ENCODE data around the gene BCAR3. TPM values are rescaled to one million over a fixed set of nuclear protein-coding genes. Genes with fewer than 3 reads are reported as not detected.
A peak's percentile ranks its signal among the peaks of the same experiment; 100 is the strongest.

The BCAR3 gene
- total RNA-seq, 6 donors from 2014 or later: 26.3 to 48.8 (median 31.9) TPM

DNA sequence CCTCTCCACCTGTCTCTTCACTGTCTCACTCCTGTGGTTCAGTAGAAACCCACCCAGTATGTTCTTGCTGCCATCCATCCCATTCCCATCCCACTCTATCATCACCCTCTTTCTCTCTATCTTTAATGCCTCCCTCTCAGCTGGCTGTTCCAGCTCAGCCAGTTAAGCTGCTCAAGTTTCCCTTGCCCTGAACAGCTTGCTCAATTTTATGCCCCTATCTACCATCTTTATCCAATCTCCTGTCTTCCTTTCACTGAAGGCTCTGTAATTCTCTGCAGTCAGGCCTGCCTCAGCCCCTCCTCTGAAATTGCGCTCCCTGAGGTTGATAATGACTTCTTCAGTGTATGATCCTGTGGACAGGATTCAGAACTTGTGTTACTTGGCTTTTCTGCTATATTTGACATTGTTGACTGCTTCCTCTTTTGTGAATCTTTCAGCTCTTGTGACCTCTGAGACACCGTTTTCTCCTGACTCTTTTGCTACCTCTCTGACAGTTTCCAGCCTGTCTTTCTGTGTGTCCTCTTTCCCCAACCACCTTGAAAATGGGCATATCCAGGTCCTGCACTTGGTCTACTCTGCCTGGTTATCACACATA, 13.9 kb upstream of the BCAR3 start:
- peaks cover 4 to 25% (median 11%) of the 10 kb centered on the region in 4 donors for H3K4me1 ChIP-seq
- H3K27me3 ChIP-seq: no peaks in the 10 kb centered on the region
- no peak for TF ChIP-seq EP300 (IDR thresholded peaks at IDR 0.05)
- TF ChIP-seq, protein P1, sequence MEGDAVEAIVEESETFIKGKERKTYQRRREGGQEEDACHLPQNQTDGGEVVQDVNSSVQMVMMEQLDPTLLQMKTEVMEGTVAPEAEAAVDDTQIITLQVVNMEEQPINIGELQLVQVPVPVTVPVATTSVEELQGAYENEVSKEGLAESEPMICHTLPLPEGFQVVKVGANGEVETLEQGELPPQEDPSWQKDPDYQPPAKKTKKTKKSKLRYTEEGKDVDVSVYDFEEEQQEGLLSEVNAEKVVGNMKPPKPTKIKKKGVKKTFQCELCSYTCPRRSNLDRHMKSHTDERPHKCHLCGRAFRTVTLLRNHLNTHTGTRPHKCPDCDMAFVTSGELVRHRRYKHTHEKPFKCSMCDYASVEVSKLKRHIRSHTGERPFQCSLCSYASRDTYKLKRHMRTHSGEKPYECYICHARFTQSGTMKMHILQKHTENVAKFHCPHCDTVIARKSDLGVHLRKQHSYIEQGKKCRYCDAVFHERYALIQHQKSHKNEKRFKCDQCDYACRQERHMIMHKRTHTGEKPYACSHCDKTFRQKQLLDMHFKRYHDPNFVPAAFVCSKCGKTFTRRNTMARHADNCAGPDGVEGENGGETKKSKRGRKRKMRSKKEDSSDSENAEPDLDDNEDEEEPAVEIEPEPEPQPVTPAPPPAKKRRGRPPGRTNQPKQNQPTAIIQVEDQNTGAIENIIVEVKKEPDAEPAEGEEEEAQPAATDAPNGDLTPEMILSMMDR (IDR thresholded peaks at IDR 0.05): no peak
- TF ChIP-seq POLR2AphosphoS5 (IDR thresholded peaks at IDR 0.05): no peak
- no peak for TF ChIP-seq POLR2A (IDR thresholded peaks at IDR 0.05)
- ATAC-seq (ENCODE audit: low FRiP score in 2 of 2) (no peak), DNase-seq (no peak)
- H3K4me3 ChIP-seq: no peak overlapping the region
- 72 to 77% methylated on average over 2 of the region's 2 CpGs for WGBS, 2 donors
- no peaks in the 10 kb centered on the region for H3K36me3 ChIP-seq
- no peak overlapping the region for H3K27ac ChIP-seq
- H3K9me3 ChIP-seq: no peaks in the 10 kb centered on the region

DNA sequence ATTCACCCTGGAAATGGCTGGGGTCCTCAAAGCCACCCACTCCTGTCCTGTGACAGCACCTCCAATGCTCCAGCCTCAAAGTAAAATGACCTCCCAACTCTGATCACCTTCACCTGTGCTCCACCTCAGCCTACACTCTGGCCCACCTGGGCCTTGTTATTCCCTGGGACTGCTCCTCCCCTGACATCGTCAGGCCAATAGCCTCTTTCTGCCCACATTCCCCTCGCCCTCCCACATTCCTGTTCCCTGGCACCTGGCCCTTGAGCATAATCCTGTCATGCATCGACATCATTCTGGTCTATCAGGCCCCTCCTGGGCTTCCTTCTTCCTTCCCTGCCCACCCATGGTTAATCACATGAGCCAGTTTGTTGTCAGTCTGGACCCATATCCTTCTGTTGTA, 13.2 kb upstream of the BCAR3 start:
- Histone ChIP-seq H3K36me3 (no peaks in the 10 kb centered on the region), H3K9me3 (no peaks in the 10 kb centered on the region), H3K4me1 (peaks cover 4 to 25% (median 11%) of the 10 kb centered on the region in 4 donors), H3K27me3 (no peaks in the 10 kb centered on the region), H3K27ac (no peak overlapping the region), H3K4me3 (no peak overlapping the region)
- ATAC-seq (ENCODE audit: low FRiP score in 2 of 2) (no peak), DNase-seq (no peak)
- 71 to 80% methylated on average over 3 of the region's 3 CpGs for WGBS, 2 donors
- TF ChIP-seq, protein P1 (IDR thresholded peaks at IDR 0.05): no peak
- TF ChIP-seq POLR2A (IDR thresholded peaks at IDR 0.05) (no peak), POLR2AphosphoS5 (IDR thresholded peaks at IDR 0.05) (no peak)

DNA sequence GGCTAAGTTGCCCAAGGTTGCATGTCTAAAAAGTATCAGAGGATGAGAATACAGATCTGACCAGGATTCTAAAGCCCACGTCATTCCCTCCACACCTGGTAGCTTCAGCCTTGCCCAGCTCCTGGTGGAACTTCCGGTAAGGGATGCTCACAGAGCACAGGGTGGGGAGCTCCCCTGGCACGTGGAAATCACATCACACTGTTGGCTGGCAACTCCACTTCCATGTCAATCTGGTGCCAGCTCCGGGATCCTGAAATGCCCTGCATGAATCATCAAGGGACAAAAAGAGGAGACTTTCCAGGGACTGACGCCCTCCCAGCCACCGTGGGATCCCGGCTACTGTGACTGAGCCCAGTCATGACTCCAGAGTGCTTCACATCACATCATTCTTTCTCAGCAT, 12.4 kb upstream of the BCAR3 start:
- H3K4me1 ChIP-seq: peaks cover 4 to 25% (median 11%) of the 10 kb centered on the region in 4 donors
- H3K9me3 ChIP-seq: no peaks in the 10 kb centered on the region
- TF ChIP-seq POLR2AphosphoS5 (IDR thresholded peaks at IDR 0.05) (no peak), POLR2A (IDR thresholded peaks at IDR 0.05) (no peak), EP300 (IDR thresholded peaks at IDR 0.05) (no peak)
- TF ChIP-seq, protein P1 (IDR thresholded peaks at IDR 0.05): no peak
- H3K4me3 ChIP-seq: no peak overlapping the region
- WGBS, 2 donors: 71 to 86% methylated on average over 7 of the region's 7 CpGs
- DNase-seq (no peak), ATAC-seq (ENCODE audit: low FRiP score in 2 of 2) (no peak)
- H3K36me3 ChIP-seq: no peaks in the 10 kb centered on the region
- no peaks in the 10 kb centered on the region for H3K27me3 ChIP-seq
- no peak overlapping the region for H3K27ac ChIP-seq

DNA sequence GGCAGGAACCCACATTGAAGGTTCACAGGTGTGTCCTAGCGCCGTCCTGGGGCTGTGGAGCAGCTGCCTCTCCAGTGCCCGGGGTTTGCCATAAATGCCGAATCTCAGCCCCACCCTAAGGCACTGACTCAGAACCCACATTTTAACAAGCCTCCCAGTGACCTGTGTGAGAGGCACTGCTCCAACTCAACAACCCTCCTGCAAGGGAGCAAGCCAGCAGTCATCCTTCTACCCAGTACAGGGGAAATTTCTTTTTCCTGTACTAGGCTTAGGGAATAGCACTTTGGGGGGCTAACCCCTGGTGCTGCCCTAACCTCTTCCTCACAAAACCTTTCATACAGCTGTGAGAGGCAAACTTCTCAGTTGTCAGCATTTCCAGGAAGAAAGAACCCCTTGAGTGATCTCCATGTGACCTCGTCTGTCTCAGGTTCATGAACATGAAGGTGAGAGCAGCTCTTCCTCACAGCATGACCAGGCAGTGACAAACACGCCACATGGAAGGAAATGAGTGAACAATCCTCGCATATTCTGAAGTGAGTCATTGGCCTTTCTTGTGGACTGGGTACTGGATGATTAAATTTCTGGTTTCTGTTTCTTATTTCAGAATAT, 11.4 kb upstream of the BCAR3 start:
- 44 to 45% methylated on average over 3 to 7 of the region's 7 CpGs for WGBS, 2 donors
- peak overlapping the region in 3 of 4 donors; percentile 21 to 67 (median 48) for H3K27ac ChIP-seq
- H3K9me3 ChIP-seq: no peaks in the 10 kb centered on the region
- TF ChIP-seq POLR2A (IDR thresholded peaks at IDR 0.05) (no peak), EP300 (IDR thresholded peaks at IDR 0.05) (no peak), POLR2AphosphoS5 (IDR thresholded peaks at IDR 0.05) (no peak)
- TF ChIP-seq, protein P1 (IDR thresholded peaks at IDR 0.05): no peak
- H3K36me3 ChIP-seq: no peaks in the 10 kb centered on the region
- DNase-seq (peak in 1 of 2 donors; percentile 66), ATAC-seq (ENCODE audit: low FRiP score in 2 of 2) (peak; percentile 50 to 78)
- peaks cover 4 to 25% (median 11%) of the 10 kb centered on the region in 4 donors for H3K4me1 ChIP-seq
- H3K27me3 ChIP-seq: no peaks in the 10 kb centered on the region
- H3K4me3 ChIP-seq: no peak overlapping the region
